Measurements from ENCODE around the gene IKZF2.

GRCh38 chr2:213089438-213089837 lies 62.0 kb downstream of the IKZF2 start:
- TF ChIP-seq, protein P1, sequence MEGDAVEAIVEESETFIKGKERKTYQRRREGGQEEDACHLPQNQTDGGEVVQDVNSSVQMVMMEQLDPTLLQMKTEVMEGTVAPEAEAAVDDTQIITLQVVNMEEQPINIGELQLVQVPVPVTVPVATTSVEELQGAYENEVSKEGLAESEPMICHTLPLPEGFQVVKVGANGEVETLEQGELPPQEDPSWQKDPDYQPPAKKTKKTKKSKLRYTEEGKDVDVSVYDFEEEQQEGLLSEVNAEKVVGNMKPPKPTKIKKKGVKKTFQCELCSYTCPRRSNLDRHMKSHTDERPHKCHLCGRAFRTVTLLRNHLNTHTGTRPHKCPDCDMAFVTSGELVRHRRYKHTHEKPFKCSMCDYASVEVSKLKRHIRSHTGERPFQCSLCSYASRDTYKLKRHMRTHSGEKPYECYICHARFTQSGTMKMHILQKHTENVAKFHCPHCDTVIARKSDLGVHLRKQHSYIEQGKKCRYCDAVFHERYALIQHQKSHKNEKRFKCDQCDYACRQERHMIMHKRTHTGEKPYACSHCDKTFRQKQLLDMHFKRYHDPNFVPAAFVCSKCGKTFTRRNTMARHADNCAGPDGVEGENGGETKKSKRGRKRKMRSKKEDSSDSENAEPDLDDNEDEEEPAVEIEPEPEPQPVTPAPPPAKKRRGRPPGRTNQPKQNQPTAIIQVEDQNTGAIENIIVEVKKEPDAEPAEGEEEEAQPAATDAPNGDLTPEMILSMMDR (IDR thresholded peaks at IDR 0.05 in 2 of 3, conservative IDR thresholded peaks at IDR 0.05 in 1 of 3; ENCODE audit: insufficient read depth in 2 of 3, low read depth in 1 of 3, low read length in 3 of 3), result no peak
- no peak for TF ChIP-seq SMARCB1 (IDR thresholded peaks at IDR 0.05; ENCODE audit: insufficient read length, low read depth)
- TF ChIP-seq, protein P2, sequence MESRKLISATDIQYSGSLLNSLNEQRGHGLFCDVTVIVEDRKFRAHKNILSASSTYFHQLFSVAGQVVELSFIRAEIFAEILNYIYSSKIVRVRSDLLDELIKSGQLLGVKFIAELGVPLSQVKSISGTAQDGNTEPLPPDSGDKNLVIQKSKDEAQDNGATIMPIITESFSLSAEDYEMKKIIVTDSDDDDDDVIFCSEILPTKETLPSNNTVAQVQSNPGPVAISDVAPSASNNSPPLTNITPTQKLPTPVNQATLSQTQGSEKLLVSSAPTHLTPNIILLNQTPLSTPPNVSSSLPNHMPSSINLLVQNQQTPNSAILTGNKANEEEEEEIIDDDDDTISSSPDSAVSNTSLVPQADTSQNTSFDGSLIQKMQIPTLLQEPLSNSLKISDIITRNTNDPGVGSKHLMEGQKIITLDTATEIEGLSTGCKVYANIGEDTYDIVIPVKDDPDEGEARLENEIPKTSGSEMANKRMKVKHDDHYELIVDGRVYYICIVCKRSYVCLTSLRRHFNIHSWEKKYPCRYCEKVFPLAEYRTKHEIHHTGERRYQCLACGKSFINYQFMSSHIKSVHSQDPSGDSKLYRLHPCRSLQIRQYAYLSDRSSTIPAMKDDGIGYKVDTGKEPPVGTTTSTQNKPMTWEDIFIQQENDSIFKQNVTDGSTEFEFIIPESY (CRISPR knock-in tag; IDR thresholded peaks at IDR 0.05), result no peak
